Stimulated activated CD8-positive, alpha-beta memory T cell treated with anti-CD3 and anti-CD28 coated beads, Interleukin-7, amount 100 ng/mL, for 24 hours (primary cell): ENCODE measurements around the gene DENND4C.
"Not testable (repeated sequence)": the region's sequence is repeated elsewhere in the genome, so short reads cannot be mapped to it uniquely, and the experiment has no call there.

Experiments
- DNase-seq: peaks from one replicate; pipeline ENCODE4 v3.0.0-alpha.2; 2020; ENCODE audit warnings: low read depth

DENND4C gene

GRCh38 chr9:19372567-19372966 is 142.1 kb downstream of the DENND4C start:
- no peak for DNase-seq

- no peak for DNase-seq
Observed at GRCh38 chr9:19373527-19373926, 143.0 kb downstream of the DENND4C start.

GRCh38 chr9:19375538-19375937 is 145.0 kb downstream of the DENND4C start:
- DNase-seq = no peak

DNA sequence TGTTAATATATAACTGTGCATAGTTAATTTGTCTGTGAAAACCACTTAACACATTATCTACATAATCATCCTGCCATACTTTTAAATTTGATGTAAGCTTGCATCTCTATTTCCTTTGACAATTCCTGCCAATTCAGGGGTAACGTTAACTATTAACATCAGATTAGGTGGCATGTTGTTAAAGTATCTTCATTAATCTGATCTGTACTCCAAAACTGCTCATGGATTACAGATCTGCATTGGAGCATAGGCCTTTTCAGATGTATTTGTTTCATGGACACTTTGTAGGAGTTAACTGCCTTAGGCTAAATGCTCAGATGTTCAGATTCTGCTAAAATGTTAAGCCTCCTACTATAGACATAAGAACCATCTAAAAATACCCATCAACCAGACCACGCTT is 146.4 kb downstream of the DENND4C start:
- DNase-seq = no peak

GRCh38 chr9:19378164-19378563 is 147.7 kb downstream of the DENND4C start:
- no peak for DNase-seq

DNA sequence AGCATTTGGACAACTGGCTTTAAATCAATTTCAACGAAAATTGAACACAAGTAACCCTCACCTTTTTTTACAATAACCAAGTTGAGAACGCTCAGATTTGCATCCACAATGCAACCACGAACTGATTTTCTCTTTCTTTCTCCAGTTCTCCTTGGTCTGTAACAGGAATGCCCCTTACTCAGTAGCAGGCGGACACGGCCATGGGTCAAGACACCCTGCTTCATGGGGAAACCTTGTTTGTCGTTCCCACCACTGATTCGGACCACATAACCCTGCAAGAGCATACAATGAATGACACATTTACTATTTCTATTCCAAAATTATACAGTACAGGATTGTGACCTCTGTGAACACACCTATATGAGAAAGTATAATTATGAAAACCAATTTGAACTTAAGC is 148.2 kb downstream of the DENND4C start:
- DNase-seq = no peak

GRCh38 chr9:19379283-19379682 is 148.8 kb downstream of the DENND4C start:
- DNase-seq = no peak

GRCh38 chr9:19379697-19380046 is 149.2 kb downstream of the DENND4C start:
- DNase-seq = no peak

- DNase-seq = no peak
Observed at GRCh38 chr9:19380826-19381075, 150.3 kb downstream of the DENND4C start.

DNA sequence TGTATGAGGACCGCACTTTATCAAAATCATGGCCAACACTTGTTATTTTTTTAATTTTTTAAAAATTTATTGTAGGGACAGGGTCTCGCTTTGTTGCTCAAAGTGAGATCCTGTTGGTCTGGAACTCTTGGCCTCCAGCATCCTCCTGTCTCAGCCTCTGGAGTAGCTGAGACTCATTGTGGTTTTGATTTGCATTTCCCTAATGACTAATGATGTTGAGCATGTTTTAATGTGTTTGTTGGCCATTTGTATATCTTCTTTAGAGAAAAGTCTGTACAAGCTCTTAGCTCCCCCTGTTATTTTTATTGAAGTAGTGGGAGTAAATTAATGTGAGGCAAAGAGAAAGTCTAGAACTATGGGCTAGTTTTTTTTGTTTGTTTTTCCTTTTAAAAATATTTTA is 151.2 kb downstream of the DENND4C start:
- no peak for DNase-seq

DNA sequence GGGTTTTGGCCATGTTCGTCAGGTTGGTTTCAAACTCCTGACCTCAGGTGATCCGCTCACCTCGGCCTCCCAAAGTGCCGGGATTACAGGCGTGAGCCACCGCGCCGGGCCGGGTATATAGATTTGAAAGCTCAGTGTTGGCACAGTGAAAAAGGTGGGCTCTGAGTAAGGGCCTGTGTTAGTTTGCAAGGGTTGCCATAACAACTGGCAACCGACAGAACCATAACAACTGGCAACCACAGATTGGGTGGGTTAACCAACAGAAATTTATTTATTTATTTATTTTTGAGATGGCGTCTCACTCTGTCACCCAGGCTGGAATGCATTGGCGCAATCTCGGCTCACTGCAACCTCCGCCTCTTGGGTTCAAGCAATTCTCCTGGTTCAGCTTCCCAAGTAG is 154.7 kb downstream of the DENND4C start:
- DNase-seq = not testable (repeated sequence)

DNA sequence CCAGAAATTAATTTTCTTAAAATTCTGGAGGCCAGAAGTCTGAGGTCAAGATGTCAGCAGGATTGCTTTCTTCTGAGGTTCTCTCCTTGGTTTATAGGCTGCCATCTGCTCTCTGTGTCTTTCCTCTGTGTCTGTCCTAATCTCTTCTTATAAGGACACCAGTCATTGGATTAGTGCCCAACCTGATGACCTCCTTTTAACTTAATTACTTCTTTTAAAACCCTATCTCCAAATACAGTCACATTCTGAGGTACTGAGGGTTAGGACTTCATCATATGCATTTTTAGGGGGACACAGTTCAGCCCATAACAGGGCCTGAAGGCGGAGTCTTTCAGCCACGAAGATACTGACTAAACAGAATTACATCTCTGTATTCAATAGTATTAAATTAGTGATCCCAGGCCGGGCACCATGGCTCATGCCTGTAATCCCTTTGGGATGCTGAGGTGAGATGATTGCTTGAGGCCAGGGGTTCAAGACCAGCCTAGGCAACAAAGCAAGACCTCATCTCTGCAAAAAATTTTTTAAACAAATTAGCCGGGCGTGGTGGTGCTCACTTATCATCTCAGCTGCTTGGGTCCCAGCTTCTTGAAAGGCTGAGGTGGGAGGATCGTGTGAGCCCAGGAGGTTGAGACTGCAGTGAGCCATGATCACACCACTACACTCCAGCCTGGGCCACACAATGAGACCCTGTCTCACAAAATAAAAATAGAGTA is 155.5 kb downstream of the DENND4C start:
- no peak for DNase-seq

DNA sequence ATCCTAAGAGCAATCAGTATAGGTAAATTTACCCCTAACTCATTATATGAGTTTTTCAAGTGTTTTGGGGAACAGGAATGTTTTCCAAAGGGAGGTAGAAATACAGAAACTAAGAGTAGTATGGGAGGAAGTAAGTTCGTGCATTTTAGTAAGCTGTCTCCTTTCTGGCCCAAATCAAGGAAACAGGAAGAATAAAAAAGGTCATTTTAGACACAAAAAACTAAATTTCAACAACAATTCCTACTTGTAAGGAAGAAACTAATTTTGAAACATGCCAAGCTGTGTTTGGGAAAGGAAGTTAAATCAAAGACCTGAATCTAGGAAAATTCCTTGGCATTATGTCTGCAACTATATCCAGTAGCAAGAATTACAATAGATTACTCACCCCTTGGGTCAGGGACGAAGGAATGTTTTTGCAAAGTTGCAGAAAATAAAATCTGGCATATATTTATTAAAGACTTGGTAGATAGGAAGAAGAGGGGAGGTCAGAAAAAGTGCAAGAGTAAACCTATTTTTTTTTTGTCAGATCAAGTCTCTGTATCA is 156.1 kb downstream of the DENND4C start:
- DNase-seq = no peak

DNA sequence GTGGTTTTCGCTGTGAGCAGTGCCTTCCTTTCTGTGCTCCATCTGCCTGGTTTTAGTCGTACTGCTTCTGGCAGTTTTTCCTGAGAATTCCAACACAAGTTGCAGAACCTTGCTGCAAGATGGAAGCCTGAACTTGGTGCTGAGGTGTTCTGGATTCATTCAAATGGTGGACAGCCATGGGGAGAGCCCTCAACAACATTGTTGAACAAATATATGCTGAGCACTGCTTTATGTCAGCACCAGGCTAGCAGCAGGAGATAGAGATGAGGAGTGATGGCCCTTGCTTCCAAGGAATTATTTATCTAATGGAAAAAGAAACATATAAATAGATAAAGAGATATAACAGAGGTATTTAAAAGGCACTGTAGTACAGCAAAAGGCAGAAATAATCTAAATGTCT is 156.8 kb downstream of the DENND4C start:
- DNase-seq = no peak

DNA sequence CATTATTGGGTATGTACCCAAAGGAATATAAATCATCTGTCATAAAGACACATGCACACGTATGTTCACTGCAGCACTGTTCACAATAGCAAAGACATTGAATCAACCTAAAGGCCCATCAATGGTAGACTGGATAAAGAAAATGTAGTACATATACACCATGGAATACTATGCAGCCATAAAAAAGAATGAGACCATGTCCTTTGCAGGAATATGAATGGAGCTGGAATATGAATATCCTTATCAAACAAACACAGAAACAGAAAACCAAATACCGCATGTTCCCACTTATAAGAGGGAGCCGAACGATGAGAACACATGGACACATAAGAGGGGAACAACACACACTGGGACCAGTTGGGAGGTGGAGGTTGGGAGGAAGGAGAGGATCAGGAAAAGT is 159.0 kb downstream of the DENND4C start:
- DNase-seq = not testable (repeated sequence)

GRCh38 chr9:19397845-19398244 is 167.4 kb downstream of the DENND4C start:
- DNase-seq = no peak

DNA sequence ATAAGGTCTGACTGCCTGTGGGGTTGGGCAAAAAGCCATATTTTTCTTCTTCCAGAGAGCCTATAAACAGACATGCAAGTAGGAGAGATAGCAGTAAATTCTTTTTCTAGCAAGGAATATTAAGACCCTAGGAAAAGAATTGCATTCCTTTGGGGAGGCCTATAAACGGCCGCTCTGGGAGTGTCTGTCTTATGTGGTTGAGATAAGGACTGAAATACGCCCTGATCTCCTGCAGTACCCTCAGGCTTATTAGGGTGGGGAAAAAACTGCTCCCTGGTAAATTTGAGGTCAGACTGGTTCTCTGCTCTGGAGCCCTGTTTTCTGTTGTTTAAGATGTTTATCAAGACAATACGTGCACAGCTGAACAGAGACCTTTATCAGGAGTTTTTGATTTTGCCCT is 172.7 kb downstream of the DENND4C start:
- not testable (repeated sequence) for DNase-seq

GRCh38 chr9:19404283-19405075 is 174.0 kb downstream of the DENND4C start:
- DNase-seq = no peak

DNA sequence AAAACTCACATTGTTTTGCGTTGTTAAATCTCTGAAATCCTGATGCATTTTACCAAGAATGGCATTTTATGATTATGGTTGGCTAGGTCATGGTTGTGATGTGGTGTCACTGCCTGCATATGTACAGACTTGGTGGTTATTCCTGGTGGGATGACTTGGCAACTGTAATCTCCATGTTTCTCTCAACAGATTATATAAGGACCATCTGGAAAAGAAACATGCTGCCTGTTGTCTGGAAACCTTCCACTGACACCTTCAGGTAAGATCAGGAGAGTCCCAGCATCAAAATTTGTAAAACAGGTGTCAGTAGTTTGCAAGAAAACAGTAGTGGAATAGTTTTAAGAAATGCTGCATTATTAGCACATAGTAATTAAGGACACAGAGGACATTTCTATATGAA is 175.3 kb downstream of the DENND4C start:
- no peak for DNase-seq

DNA sequence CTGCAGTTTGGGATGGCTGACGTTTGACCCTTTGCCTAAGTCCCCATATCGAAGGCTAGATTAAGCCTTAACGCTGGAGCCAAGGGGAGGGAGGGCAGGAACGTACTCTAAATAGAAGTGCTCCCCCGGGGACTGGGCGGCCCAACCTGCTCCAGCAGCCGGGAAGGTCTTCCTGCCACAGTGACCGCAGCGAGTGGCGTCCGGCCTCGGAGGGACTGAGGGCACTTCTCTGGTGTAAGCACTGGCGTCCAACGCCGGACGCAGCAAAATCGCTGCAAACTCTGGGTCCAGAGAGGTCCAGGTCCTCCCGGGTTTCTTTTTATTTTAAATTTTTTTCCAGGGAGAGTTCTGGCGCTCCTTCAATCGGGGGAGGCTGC is 177.8 kb downstream of the DENND4C start:
- DNase-seq = no peak

- peak; percentile 85 for DNase-seq
Observed at GRCh38 chr9:19408693-19409400, 178.4 kb downstream of the DENND4C start, which contains the start of gene ACER2. TSS of gene ACER2 (plus strand) at chr9:19409009. CDS start at chr9:19409085, 76 bp downstream.

DNA sequence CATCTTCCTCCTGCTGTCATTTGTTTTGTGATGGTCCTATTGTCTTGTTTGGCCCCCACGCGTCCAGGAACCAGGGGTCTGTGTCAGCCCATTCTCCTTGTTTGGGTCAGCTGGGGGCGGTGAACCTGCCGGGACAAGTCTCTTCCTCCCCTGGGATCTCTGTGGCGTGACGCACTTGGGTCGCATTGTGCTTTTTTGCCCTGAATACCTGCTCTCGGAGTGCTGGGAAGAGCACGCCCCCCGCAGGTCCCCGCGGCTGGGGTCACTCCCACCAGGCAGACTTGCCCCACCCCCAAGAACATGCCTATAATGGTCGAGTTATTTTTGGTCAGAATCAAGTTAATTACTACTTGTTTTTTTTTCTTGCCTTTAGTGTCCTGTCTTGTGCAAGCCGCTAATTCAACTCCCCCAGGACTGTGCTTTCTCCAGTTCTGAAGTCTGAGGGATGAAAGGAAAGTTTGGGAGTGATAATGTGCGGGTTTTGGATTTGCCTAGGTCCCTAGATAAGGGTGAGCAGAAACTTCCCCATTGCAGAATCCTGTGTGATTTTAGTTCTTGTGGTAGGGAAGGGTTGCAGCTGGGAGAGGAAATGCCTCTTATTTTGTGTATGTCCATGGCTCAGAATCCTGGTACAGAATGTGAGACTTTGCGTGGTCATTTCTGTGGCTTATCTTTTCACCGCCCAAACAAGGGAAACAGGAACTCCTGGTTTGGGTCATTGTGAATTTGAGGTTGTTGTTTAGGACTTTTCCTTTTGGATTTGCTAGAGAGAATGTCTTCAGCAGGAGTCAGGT is 179.1 kb downstream of the DENND4C start:
- DNase-seq = no peak
